ENCODE measurements around the gene BEGAIN.

BEGAIN gene

DNA sequence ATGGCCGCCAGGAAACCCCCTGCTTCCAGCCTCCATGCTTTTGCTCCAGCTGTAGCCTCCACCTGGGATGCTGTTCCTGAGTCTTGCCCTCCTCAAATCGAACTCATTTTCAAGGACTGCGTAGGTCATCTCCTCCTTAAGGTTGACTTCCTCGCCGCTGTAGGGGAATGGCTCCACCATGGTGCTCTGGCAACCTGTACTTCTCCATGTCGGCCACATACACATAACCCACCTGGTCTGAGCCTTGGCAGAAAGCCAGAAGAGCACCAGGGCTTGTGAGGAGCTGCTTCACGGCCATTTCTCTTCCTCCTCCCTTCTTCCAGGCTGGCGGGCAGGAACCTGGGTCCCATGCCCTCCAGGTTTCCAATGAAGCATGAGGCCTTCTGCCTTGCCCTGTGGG is 36.7 kb upstream of the BEGAIN start:
- no peak for DNase-seq (ENCODE audit: low spot score)
- Histone ChIP-seq H3K4ac (ENCODE audit: low read length) (no peak overlapping the region), H4K8ac (ENCODE audit: low read depth, low read length) (no peak overlapping the region), H3K18ac (ENCODE audit: low read length) (peak overlapping the region; percentile 55), H3K9ac (ENCODE audit: low read depth, low read length, poor library complexity) (no peak overlapping the region), H3K4me3 (ENCODE audit: low read length in 2 of 2) (no peak overlapping the region), H4K91ac (ENCODE audit: low read depth, low read length, poor library complexity) (no peak overlapping the region), H2BK5ac (ENCODE audit: low read length) (peak overlapping the region; percentile 7), H2BK15ac (ENCODE audit: low read length) (peak overlapping the region; percentile 20), H3K14ac (ENCODE audit: low read length) (no peak overlapping the region), H3K4me2 (ENCODE audit: insufficient read depth, low read length, poor library complexity, severe bottlenecking) (no peak overlapping the region), H2BK12ac (ENCODE audit: low read length) (no peak overlapping the region), H3K27me3 (ENCODE audit: control insufficient read depth in 3 of 3, insufficient read depth in 3 of 3, low read depth in 1 of 3, low read length in 3 of 3) (peaks cover 0 to 36% (median 0%) of the 10 kb centered on the region in 3 experiments), H3K27ac (replicated peaks; ENCODE audit: low read length) (no peak overlapping the region), H3K9me3 (replicated peaks in 1 of 2; ENCODE audit: control insufficient read depth in 2 of 2, insufficient read depth in 1 of 2, low read depth in 1 of 2, low read length in 2 of 2) (no peaks in the 10 kb centered on the region), H2AK5ac (ENCODE audit: low read depth, low read length) (no peak overlapping the region), H3K36me3 (replicated peaks in 1 of 2; ENCODE audit: control insufficient read depth in 2 of 2, insufficient read depth in 2 of 2, low read length in 2 of 2) (no peaks in the 10 kb centered on the region), H3K4me1 (ENCODE audit: control insufficient read depth in 2 of 2, insufficient read depth in 1 of 2, low read depth in 1 of 2, low read length in 2 of 2) (peaks cover 0 to 2% of the 10 kb centered on the region in 2 donors), H2AFZ (ENCODE audit: low read length) (no peak overlapping the region), H3K79me1 (ENCODE audit: low read depth, low read length) (no peaks in the 10 kb centered on the region), H3K23ac (ENCODE audit: low read depth, low read length, poor library complexity) (no peak overlapping the region), H2BK120ac (ENCODE audit: low read depth, low read length) (no peak overlapping the region)
- no CpG with 5 or more reads among the region's 8 CpGs for WGBS, 2 donors (ENCODE audit: extremely low coverage in 2 of 2, insufficient read length in 2 of 2, insufficient replicate concordance in 1 of 2)

DNA sequence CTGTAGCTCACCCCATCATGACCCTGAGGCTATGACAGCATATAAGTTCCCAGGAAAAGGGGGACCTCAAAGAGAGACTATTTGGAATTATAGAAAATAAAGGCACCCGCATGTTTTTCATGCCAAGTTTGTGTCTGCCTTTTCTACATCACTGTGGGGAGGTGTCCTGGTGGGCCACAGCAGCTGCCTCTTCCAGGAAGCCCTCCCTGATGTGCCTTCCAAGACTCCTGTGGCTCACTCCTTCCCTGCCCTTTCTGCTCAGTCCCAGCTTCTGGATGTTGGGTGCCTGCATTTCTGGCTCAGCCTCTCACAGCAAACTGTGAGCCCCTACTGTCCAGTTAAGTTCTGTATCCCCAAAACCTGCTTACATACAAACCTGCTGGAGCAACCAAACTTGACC is 36.3 kb upstream of the BEGAIN start:
- Histone ChIP-seq H3K27ac (replicated peaks; ENCODE audit: low read length) (no peak overlapping the region), H2BK120ac (ENCODE audit: low read depth, low read length) (no peak overlapping the region), H2AK5ac (ENCODE audit: low read depth, low read length) (no peak overlapping the region), H3K9me3 (replicated peaks in 1 of 2; ENCODE audit: control insufficient read depth in 2 of 2, insufficient read depth in 1 of 2, low read depth in 1 of 2, low read length in 2 of 2) (no peaks in the 10 kb centered on the region), H2BK12ac (ENCODE audit: low read length) (no peak overlapping the region), H3K4me3 (ENCODE audit: low read length in 2 of 2) (no peak overlapping the region), H3K9ac (ENCODE audit: low read depth, low read length, poor library complexity) (no peak overlapping the region), H3K14ac (ENCODE audit: low read length) (no peak overlapping the region), H3K4me2 (ENCODE audit: insufficient read depth, low read length, poor library complexity, severe bottlenecking) (no peak overlapping the region), H3K4ac (ENCODE audit: low read length) (no peak overlapping the region), H2AFZ (ENCODE audit: low read length) (no peak overlapping the region), H3K23ac (ENCODE audit: low read depth, low read length, poor library complexity) (no peak overlapping the region), H3K4me1 (ENCODE audit: control insufficient read depth in 2 of 2, insufficient read depth in 1 of 2, low read depth in 1 of 2, low read length in 2 of 2) (peaks cover 0 to 2% of the 10 kb centered on the region in 2 donors), H3K79me1 (ENCODE audit: low read depth, low read length) (no peaks in the 10 kb centered on the region), H4K8ac (ENCODE audit: low read depth, low read length) (no peak overlapping the region), H3K27me3 (ENCODE audit: control insufficient read depth in 3 of 3, insufficient read depth in 3 of 3, low read depth in 1 of 3, low read length in 3 of 3) (peaks cover 0 to 38% (median 0%) of the 10 kb centered on the region in 3 experiments), H3K18ac (ENCODE audit: low read length) (no peak overlapping the region), H2BK15ac (ENCODE audit: low read length) (no peak overlapping the region), H2BK5ac (ENCODE audit: low read length) (peak overlapping the region; percentile 7), H4K91ac (ENCODE audit: low read depth, low read length, poor library complexity) (no peak overlapping the region), H3K36me3 (replicated peaks in 1 of 2; ENCODE audit: control insufficient read depth in 2 of 2, insufficient read depth in 2 of 2, low read length in 2 of 2) (no peaks in the 10 kb centered on the region)
- no peak for DNase-seq (ENCODE audit: low spot score)
- no CpG with 5 or more reads among the region's 1 CpG for WGBS, 2 donors (ENCODE audit: extremely low coverage in 2 of 2, insufficient read length in 2 of 2, insufficient replicate concordance in 1 of 2)

DNA sequence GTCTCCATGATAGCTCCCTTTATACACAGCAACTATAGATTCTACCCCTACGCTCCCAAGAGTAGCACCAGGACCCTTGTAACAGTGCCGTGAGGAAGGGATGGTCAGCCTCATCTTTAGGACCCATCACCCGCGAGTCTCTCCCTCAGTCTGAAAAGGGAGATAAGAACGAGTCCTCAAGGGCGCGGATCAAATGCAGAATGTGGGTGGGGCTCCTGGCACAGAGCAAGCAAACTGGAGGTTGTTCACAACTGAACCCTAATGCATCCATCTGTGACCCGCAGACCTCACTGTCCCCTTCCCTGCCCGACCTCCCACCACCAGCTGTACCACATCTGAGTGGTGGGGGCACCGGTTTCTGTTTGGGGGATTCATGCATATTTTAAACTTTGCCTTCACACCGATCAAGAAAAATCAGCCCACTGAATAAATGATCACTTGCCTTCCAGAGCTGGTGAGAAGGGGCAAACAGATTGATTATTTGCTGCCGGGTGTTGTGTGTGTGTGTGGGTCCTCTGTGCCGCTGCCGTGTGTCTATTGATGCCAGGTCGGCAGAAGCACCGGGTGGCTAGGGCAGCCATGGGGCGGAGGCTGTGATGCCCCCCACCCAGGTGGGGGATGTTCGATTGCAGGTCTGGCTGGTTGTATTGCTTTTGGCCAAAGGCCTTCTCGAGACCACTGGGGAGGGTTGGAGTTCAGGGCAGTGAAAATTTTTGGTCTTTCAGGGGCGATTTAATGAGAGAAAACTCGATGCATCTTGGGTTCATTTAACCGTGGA is 35.7 kb upstream of the BEGAIN start:
- Histone ChIP-seq H3K23ac (ENCODE audit: low read depth, low read length, poor library complexity) (no peak overlapping the region), H4K91ac (ENCODE audit: low read depth, low read length, poor library complexity) (no peak overlapping the region), H2AK5ac (ENCODE audit: low read depth, low read length) (no peak overlapping the region), H3K27me3 (ENCODE audit: control insufficient read depth in 3 of 3, insufficient read depth in 3 of 3, low read depth in 1 of 3, low read length in 3 of 3) (peaks cover 0 to 39% (median 0%) of the 10 kb centered on the region in 3 experiments), H4K8ac (ENCODE audit: low read depth, low read length) (no peak overlapping the region), H3K4me3 (ENCODE audit: low read length in 2 of 2) (no peak overlapping the region), H2AFZ (ENCODE audit: low read length) (no peak overlapping the region), H3K4me2 (ENCODE audit: insufficient read depth, low read length, poor library complexity, severe bottlenecking) (no peak overlapping the region), H3K4me1 (ENCODE audit: control insufficient read depth in 2 of 2, insufficient read depth in 1 of 2, low read depth in 1 of 2, low read length in 2 of 2) (peaks cover 0 to 2% of the 10 kb centered on the region in 2 donors), H2BK5ac (ENCODE audit: low read length) (no peak overlapping the region), H3K36me3 (replicated peaks in 1 of 2; ENCODE audit: control insufficient read depth in 2 of 2, insufficient read depth in 2 of 2, low read length in 2 of 2) (no peaks in the 10 kb centered on the region), H2BK15ac (ENCODE audit: low read length) (no peak overlapping the region), H2BK12ac (ENCODE audit: low read length) (no peak overlapping the region), H3K18ac (ENCODE audit: low read length) (no peak overlapping the region), H3K9ac (ENCODE audit: low read depth, low read length, poor library complexity) (no peak overlapping the region), H3K14ac (ENCODE audit: low read length) (no peak overlapping the region), H3K27ac (replicated peaks; ENCODE audit: low read length) (no peak overlapping the region), H3K9me3 (replicated peaks in 1 of 2; ENCODE audit: control insufficient read depth in 2 of 2, insufficient read depth in 1 of 2, low read depth in 1 of 2, low read length in 2 of 2) (no peaks in the 10 kb centered on the region), H2BK120ac (ENCODE audit: low read depth, low read length) (no peak overlapping the region), H3K4ac (ENCODE audit: low read length) (no peak overlapping the region), H3K79me1 (ENCODE audit: low read depth, low read length) (no peaks in the 10 kb centered on the region)
- no peak for DNase-seq (ENCODE audit: low spot score)
- WGBS, 2 donors (ENCODE audit: extremely low coverage in 2 of 2, insufficient read length in 2 of 2, insufficient replicate concordance in 1 of 2): no CpG with 5 or more reads among the region's 22 CpGs

DNA sequence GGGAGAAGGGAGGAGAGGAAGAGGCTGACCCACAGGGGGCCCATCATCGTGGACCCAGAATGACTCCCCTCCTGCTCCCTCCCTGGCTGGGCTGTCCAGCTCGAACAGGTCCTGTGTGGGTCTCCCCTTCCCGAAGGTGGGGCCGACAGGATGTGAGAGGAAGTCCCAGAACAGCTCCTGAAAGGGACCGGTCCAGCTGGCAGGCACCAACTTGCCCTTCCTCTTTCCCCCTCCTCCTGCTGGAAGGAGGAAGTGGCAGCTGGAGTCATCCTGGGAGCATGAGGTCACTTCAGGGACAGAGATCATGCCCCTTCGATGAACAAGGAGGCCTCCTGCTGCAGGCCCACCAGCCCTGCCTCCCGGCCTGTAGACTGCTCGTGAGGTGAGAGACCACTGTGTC is 35.0 kb upstream of the BEGAIN start:
- Histone ChIP-seq H3K79me1 (ENCODE audit: low read depth, low read length) (no peaks in the 10 kb centered on the region), H3K4me1 (ENCODE audit: control insufficient read depth in 2 of 2, insufficient read depth in 1 of 2, low read depth in 1 of 2, low read length in 2 of 2) (peaks cover 0 to 7% of the 10 kb centered on the region in 2 donors), H3K36me3 (replicated peaks in 1 of 2; ENCODE audit: control insufficient read depth in 2 of 2, insufficient read depth in 2 of 2, low read length in 2 of 2) (no peaks in the 10 kb centered on the region), H3K9ac (ENCODE audit: low read depth, low read length, poor library complexity) (no peak overlapping the region), H2BK5ac (ENCODE audit: low read length) (no peak overlapping the region), H3K4me2 (ENCODE audit: insufficient read depth, low read length, poor library complexity, severe bottlenecking) (no peak overlapping the region), H3K4ac (ENCODE audit: low read length) (no peak overlapping the region), H4K8ac (ENCODE audit: low read depth, low read length) (no peak overlapping the region), H3K23ac (ENCODE audit: low read depth, low read length, poor library complexity) (no peak overlapping the region), H3K18ac (ENCODE audit: low read length) (no peak overlapping the region), H3K27me3 (ENCODE audit: control insufficient read depth in 3 of 3, insufficient read depth in 3 of 3, low read depth in 1 of 3, low read length in 3 of 3) (peaks cover 0 to 39% (median 0%) of the 10 kb centered on the region in 3 experiments), H2AFZ (ENCODE audit: low read length) (peak overlapping the region; percentile 46), H3K4me3 (ENCODE audit: low read length in 2 of 2) (no peak overlapping the region), H3K27ac (replicated peaks; ENCODE audit: low read length) (no peak overlapping the region), H2BK120ac (ENCODE audit: low read depth, low read length) (no peak overlapping the region), H2BK15ac (ENCODE audit: low read length) (no peak overlapping the region), H3K14ac (ENCODE audit: low read length) (no peak overlapping the region), H2AK5ac (ENCODE audit: low read depth, low read length) (no peak overlapping the region), H3K9me3 (replicated peaks in 1 of 2; ENCODE audit: control insufficient read depth in 2 of 2, insufficient read depth in 1 of 2, low read depth in 1 of 2, low read length in 2 of 2) (no peaks in the 10 kb centered on the region), H4K91ac (ENCODE audit: low read depth, low read length, poor library complexity) (no peak overlapping the region), H2BK12ac (ENCODE audit: low read length) (no peak overlapping the region)
- no peak for DNase-seq (ENCODE audit: low spot score)
- WGBS, 2 donors (ENCODE audit: extremely low coverage in 2 of 2, insufficient read length in 2 of 2, insufficient replicate concordance in 1 of 2): no CpG with 5 or more reads among the region's 8 CpGs

Data from neuronal stem cell (in vitro differentiated cells).